Measurements from ENCODE around the gene KLF4.

Gene KLF4

GRCh38 chr9:107466826-107467225 lies 22.7 kb downstream of the KLF4 start:
- no peak overlapping the region for H3K4me3 ChIP-seq (ENCODE audit: control insufficient read depth, low read depth, low read length)
- no peak for DNase-seq (ENCODE audit: low read depth)
- TF ChIP-seq CTCF (conservative IDR thresholded peaks at IDR 0.05; ENCODE audit: control insufficient read depth, insufficient read depth, low read depth, low read length), result no peak

GRCh38 chr9:107465467-107466451 lies 23.8 kb downstream of the KLF4 start:
- DNase-seq (ENCODE audit: low read depth), result peak; percentile 61
- TF ChIP-seq CTCF (conservative IDR thresholded peaks at IDR 0.05; ENCODE audit: control insufficient read depth, insufficient read depth, low read depth, low read length), result peak; percentile 44
- peak overlapping the region; percentile 65 for H3K4me3 ChIP-seq (ENCODE audit: control insufficient read depth, low read depth, low read length)

- no peak for TF ChIP-seq CTCF (conservative IDR thresholded peaks at IDR 0.05; ENCODE audit: control insufficient read depth, insufficient read depth, low read depth, low read length)
- no peak for DNase-seq (ENCODE audit: low read depth)
- no peak overlapping the region for H3K4me3 ChIP-seq (ENCODE audit: control insufficient read depth, low read depth, low read length)
Measured at GRCh38 chr9:107464516-107464915, 25.1 kb downstream of the KLF4 start.

GRCh38 chr9:107462691-107463090 lies 26.9 kb downstream of the KLF4 start:
- peak; percentile 56 for DNase-seq (ENCODE audit: low read depth)

GRCh38 chr9:107460153-107461023 lies 29.2 kb downstream of the KLF4 start:
- no peak for DNase-seq (ENCODE audit: low read depth)
- TF ChIP-seq CTCF (conservative IDR thresholded peaks at IDR 0.05; ENCODE audit: control insufficient read depth, insufficient read depth, low read depth, low read length), result no peak
- no peak overlapping the region for H3K4me3 ChIP-seq (ENCODE audit: control insufficient read depth, low read depth, low read length)

More at GRCh38 chr9:107462691-107463090, 26.9 kb downstream of the KLF4 start:
- TF ChIP-seq CTCF (conservative IDR thresholded peaks at IDR 0.05; ENCODE audit: control insufficient read depth, insufficient read depth, low read depth, low read length), result no peak
- no peak overlapping the region for H3K4me3 ChIP-seq (ENCODE audit: control insufficient read depth, low read depth, low read length)

GRCh38 chr9:107455425-107456135 lies 34.0 kb downstream of the KLF4 start:
- H3K4me3 ChIP-seq (ENCODE audit: control insufficient read depth, low read depth, low read length), result no peak overlapping the region

More at GRCh38 chr9:107455425-107456135, 34.0 kb downstream of the KLF4 start:
- DNase-seq (ENCODE audit: low read depth), result no peak
- no peak for TF ChIP-seq CTCF (conservative IDR thresholded peaks at IDR 0.05; ENCODE audit: control insufficient read depth, insufficient read depth, low read depth, low read length)
